Myometrial cell (primary cell): ENCODE results near the gene RIPOR1. TPM values are rescaled to one million over a fixed set of nuclear protein-coding genes. Genes with fewer than 3 reads are reported as not detected.

Experiments
- total RNA-seq: library from RNA; depleted of rRNA; stranded (reverse); fragments of >200 nt; gene quantifications from 2 replicates; pipeline ENCODE4 v1.2.3, GENCODE V29; 2015

Gene RIPOR1, protein sequence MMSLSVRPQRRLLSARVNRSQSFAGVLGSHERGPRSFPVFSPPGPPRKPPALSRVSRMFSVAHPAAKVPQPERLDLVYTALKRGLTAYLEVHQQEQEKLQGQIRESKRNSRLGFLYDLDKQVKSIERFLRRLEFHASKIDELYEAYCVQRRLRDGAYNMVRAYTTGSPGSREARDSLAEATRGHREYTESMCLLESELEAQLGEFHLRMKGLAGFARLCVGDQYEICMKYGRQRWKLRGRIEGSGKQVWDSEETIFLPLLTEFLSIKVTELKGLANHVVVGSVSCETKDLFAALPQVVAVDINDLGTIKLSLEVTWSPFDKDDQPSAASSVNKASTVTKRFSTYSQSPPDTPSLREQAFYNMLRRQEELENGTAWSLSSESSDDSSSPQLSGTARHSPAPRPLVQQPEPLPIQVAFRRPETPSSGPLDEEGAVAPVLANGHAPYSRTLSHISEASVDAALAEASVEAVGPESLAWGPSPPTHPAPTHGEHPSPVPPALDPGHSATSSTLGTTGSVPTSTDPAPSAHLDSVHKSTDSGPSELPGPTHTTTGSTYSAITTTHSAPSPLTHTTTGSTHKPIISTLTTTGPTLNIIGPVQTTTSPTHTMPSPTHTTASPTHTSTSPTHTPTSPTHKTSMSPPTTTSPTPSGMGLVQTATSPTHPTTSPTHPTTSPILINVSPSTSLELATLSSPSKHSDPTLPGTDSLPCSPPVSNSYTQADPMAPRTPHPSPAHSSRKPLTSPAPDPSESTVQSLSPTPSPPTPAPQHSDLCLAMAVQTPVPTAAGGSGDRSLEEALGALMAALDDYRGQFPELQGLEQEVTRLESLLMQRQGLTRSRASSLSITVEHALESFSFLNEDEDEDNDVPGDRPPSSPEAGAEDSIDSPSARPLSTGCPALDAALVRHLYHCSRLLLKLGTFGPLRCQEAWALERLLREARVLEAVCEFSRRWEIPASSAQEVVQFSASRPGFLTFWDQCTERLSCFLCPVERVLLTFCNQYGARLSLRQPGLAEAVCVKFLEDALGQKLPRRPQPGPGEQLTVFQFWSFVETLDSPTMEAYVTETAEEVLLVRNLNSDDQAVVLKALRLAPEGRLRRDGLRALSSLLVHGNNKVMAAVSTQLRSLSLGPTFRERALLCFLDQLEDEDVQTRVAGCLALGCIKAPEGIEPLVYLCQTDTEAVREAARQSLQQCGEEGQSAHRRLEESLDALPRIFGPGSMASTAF
- total RNA-seq, result 26.8 and 37.5 TPM in 2 replicates

DNA sequence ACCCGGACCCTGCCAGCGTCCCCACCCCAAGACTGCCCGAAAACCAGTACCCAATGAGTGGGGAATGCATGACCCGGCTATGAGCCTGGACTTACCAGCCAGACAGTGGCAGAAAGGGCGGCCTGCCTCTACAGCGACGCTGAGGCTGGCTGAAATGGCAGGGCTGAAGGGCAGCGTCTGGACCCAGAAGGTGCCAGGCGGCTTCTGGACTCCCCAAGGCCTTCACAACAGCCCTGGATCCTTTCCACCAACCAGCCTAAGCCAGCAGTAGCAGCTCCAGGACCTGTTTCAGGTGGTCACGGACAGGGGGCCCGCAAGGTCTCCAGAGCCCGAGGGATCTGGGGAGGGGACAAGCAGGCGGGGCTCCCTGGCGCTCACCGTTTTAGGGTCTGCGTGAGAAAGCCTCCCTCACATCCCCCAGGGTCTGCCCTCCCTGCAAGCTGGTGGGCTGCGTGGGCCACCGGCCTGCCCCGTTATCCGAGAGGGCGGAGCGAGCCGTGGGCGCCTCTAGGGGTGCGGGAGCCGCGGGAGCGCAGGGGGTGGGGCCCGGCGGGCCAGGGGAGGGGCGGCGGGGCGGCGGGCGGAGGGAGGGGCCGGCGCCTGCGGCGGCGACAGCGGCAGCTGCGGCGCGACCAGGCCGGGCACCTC is at the start of gene RIPOR1:
Gene RIPOR1 (plus strand): TSS at position 608 of the 648 bp plus-strand sequence. CDS start 9,618 bp downstream, outside the sequence.

DNA sequence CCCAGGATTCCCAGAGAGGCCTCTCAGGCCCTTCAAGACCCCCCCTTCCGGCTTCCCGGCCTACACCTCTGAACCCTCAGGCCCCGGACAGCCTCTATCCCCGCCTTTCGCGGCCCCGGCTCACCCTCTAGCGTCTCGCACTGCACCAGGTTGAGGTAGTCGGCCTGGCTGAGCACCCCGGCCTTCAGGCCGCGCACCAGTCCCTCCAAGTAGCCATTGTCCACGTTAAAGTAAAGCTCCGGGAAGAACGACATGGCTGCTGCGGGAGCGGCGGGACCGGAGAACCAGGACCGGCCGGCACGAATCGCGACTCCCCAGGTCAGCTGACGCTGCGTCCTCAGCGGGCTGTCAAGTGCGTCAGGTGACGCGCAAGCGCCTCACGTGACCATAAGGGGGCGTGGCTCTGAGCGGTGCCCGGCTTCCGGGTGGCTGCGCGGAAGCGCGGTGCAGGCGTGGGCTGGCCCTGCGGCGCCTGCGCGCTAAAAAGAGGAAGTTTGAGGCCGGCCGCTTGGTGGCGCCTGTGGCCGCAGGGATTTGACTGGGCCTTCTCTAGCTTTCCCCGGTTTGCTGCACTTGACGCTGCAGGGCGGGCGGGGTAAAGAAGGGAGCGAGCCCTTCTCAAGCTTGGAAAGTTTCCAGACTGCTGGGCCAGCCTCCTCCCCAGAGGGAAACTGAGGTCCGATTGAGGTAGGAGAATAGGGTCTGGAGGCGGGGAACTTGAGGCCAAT is 47.6 kb upstream of the RIPOR1 start, which contains the start of gene ATP6V0D1:
Gene ATP6V0D1 (minus strand): TSS at position 325 of the 728 bp plus-strand sequence. CDS start 71 bp downstream, at position 254.

DNA sequence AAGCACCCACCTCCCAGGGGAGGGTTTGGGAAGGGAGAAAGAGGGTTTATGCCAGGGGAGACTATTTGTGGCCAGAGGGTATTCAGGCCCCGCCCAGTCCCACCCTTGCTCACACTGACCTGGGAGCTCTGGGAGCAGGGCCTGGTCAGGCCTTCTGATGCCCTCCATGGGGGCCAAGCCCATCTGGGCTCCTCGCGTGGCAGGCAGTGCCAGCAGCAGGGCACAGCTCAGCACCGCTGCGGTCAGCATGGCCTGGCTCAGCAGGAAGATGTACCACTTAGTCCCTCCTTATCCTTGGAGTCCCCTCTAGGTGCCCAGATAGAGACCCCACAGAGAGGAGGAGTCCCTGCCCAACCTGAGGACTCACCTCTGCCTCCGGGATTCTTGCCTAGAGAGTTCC is 45.5 kb upstream of the RIPOR1 start, which contains the start of gene AGRP:
Gene AGRP (minus strand): TSS at position 398 of the 400 bp plus-strand sequence. CDS start 149 bp downstream, at position 249.

DNA sequence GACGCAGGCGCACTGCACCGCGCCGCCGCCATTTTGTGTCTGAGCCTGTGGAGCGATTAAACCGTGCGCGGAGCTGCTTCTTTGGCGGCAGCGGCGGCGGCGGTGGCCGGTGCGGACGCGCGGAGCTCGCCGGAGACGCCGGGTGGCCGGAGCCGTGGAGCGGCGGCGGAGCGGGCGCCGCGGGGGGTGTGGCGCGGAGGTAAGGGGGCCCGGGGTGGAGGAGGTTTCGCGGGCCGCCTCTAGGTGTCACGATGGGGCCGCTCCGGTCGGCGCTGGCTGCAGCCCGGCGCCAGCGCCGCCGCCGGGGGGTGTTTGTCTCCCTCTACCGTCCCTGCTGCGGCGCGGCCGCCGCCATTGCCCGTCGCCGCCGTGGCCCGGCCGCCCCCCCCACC is 33.9 kb downstream of the RIPOR1 start, which contains the start of gene CTCF:
Gene CTCF (plus strand): TSS at position 1 of the 392 bp plus-strand sequence. CDS start 48,307 bp downstream, outside the sequence.

Other genes starting within 250 kb of the RIPOR1 start
- 17.3 and 27.3 TPM in 2 replicates for gene PLEKHG4, start 249.3 kb upstream of the RIPOR1 start, total RNA-seq
- under 0.01 TPM in 1 of 2 replicates, not detected in the other for gene KCTD19, start 202.1 kb upstream of the RIPOR1 start, total RNA-seq
- gene LRRC36, start 202.0 kb upstream of the RIPOR1 start, total RNA-seq, result 0.71 TPM in 1 of 2 replicates, not detected in the other
- 0.29 and 3.2 TPM in 2 replicates for gene TPPP3, start 135.3 kb upstream of the RIPOR1 start, total RNA-seq
- gene ZDHHC1, start 112.4 kb upstream of the RIPOR1 start, total RNA-seq, result 7.4 and 8.9 TPM in 2 replicates
- not detected in 2 replicates for gene HSD11B2, start 97.7 kb upstream of the RIPOR1 start, total RNA-seq
- 152 and 268 TPM in 2 replicates for gene ATP6V0D1, start 47.7 kb upstream of the RIPOR1 start, total RNA-seq
- not detected in 2 replicates for gene AGRP, start 45.3 kb upstream of the RIPOR1 start, total RNA-seq
- gene CTCF, start 33.7 kb downstream of the RIPOR1 start, total RNA-seq, result 13.5 and 19.1 TPM in 2 replicates
- 1.4 and 1.6 TPM in 2 replicates for gene CARMIL2, start 116.3 kb downstream of the RIPOR1 start, total RNA-seq
- gene ACD, start 131.4 kb downstream of the RIPOR1 start, total RNA-seq, result 32.0 and 38.8 TPM in 2 replicates
- gene PARD6A, start 132.1 kb downstream of the RIPOR1 start, total RNA-seq, result 0.18 and 0.86 TPM in 2 replicates
- gene ENKD1, start 137.9 kb downstream of the RIPOR1 start, total RNA-seq, result 15.4 and 22.5 TPM in 2 replicates
- 8.4 and 12.4 TPM in 2 replicates for gene C16orf86, start 138.0 kb downstream of the RIPOR1 start, total RNA-seq
- 9.7 and 12.4 TPM in 2 replicates for gene GFOD2, start 190.5 kb downstream of the RIPOR1 start, total RNA-seq